ENCODE results near the gene FAM184B.

The FAM184B gene

DNA sequence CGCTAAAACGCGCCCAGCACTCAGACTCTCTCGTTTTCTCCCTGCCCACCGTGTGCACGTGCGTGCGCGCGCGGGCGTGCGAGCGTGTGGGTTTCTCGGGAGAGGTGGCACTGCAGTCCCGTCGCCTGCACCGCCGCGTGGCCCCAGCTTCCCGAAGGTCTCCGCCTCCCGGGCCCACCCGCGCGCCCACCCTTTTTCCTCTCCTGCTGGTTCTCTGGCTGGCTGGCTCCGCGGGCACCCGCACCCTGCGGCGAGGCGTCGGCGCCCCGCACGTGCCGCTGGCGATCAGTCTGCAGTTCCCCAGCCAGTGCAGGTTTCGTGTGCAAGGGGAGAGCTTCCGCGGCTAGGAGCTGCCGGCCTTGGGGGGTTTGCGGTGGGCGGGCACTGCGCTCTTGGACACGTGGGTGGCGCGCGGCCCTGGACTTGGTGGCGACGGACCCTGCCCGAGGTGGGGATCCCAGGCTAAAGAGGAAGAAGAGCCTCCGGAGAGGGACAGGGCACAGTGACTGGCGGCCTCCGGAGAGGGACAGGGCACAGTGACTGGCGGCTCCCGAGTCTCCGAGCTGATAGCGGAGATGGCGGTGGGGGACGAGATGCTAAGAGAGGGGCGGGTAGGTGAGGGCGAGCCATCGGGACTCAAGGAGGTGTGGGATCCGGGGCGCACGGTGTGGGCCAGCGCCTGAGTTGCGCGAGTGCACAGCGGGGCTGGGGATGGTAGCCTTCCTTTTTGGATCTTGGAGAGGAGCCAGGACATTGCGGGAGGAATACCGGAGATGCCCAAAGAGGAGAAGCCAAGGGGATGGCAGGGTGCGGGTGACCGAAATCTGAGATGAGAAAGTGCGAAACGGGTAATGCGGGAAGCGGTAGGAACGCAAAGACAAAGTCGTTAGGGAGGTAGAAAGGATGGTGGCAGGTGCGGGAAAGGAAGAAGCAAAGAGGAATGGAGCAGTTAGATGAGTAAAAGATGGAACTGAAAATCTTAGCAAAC lies at the start of gene FAM184B:
Gene FAM184B, minus strand, starts transcription at position 322 of the 988 bp plus-strand sequence. CDS start 322 bp downstream, outside the sequence.
- no peak for DNase-seq (ENCODE audit: low read depth in 2 of 2)

DNA sequence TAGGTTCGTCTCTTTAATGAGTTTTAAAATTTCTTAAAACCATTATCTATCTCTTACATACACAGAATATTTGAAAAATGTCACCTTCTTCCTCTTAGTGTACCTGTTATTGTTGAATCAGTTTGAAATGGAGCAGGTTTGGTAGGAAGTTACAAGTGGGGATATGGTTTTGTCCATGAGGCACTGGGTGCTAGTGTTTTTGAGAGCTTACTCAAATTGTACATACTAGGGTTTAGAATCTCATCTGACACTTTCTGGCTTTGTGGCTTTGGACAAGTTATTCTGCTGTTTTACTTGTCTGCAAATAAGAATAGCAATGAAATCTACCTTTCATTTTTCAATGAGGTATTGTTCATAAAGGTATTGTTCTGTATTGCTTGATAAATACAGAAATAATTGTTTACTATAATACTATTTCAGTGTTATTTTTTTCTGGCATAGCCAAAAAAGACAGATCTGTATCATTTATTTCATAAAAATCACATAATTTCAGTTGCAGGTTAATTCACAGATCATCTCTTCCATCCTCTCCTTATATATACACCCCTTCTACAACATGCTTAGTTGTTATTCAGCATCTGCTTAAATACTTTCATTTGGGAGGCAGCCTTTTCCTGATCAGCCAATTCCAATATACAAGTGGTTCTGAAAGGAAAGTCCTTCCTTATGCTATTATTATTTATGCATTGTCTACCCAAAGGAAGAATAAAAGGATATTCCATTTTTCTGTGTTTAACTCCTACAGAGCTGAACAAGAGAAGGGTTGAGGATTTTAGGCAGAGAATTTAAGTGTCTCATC lies 42.6 kb upstream of the FAM184B start:
- DNase-seq (ENCODE audit: low read depth in 2 of 2), result no peak

DNA sequence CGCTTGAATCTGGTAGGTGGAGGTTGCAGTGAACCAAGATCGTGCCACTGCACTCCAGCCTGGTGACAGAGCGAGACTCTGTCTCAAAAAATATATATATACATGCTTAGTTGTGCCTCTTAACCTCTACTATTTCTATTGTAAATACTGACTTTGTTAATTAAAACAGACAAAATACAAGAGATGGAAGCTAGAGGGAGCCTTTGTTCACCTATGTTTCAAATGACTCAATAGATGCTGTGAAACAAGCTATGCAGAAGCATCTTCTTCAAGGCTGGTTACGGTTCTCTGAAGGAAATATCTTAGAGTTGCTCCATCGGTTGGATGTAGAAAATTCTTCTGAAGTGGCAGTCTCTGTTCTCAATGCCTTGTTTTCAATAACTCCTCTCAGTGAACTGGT lies 35.6 kb upstream of the FAM184B start:
- no peak for DNase-seq (ENCODE audit: low read depth in 2 of 2)

DNA sequence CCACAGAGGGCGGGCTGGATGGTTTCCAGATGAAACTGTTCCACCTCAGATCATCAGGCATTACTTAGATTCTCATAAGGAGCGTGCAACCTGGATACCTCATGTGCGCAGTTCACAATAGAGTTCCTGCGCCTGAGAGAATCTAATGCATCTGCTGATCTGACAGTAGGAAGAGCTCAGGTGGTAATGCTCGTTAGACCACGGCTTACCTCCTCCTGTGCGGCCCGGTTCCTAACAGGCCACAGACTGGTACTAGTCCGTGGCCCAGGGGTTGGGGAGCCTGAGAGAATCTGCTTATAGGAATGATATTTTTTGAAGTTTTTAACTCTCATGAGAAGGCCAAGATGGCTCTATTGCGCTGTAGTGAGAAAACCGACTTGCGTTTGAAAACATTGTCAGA lies 34.7 kb upstream of the FAM184B start:
- DNase-seq (ENCODE audit: low read depth in 2 of 2), result no peak

DNA sequence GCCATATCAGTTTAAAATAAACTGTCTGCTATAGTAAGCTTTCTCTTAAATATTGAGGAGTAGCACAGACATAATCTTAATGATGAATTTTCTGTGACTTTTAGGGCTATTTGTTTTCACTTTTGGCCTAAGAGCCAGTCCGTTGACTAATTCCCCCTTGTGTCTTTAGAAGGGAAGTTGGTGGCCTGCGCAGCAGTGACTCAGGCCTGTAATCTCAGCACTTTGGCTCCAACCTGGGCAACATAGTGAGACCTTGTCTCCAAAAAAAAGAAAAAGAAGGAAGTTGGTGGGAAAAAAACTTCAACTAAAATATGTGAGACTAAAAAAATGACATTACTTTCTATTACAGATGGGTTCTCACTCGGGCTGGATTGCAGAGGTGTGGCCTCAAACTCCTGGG lies 32.7 kb upstream of the FAM184B start:
- no peak for DNase-seq (ENCODE audit: low read depth in 2 of 2)

DNA sequence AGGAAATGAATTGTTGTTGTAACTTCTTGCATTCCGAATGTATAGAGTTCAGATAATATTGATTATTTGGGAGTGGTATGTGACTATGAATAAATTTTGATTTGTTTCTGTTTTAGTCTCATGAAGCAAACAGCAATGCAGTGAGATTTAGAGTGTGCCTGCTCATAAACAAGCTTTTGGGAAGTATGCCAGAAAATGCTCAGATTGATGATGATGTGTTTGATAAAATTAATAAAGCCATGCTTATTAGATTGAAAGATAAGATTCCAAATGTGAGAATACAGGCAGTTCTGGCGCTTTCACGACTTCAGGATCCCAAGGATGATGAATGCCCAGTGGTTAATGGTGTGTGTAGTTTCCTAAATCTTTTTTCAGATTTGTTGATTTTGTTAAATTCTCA lies 31.4 kb upstream of the FAM184B start:
- no peak for DNase-seq (ENCODE audit: low read depth in 2 of 2)

DNA sequence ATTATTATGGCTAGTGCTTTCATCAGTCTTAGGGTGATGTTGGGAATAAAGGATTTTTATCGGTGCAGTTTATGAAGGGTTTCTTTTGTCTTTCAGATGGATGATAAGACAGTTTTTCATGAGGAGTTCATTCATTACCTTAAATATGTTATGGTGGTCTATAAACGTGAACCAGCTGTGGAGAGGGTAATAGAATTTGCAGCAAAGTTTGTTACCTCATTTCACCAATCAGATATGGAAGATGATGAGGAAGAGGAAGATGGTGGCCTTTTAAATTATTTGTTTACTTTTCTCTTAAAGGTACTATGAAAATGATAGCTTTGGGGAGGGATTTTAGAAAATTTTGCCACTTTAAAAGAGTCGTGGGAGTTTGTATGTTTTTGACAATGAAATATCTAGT lies 30.7 kb upstream of the FAM184B start:
- no peak for DNase-seq (ENCODE audit: low read depth in 2 of 2)

DNA sequence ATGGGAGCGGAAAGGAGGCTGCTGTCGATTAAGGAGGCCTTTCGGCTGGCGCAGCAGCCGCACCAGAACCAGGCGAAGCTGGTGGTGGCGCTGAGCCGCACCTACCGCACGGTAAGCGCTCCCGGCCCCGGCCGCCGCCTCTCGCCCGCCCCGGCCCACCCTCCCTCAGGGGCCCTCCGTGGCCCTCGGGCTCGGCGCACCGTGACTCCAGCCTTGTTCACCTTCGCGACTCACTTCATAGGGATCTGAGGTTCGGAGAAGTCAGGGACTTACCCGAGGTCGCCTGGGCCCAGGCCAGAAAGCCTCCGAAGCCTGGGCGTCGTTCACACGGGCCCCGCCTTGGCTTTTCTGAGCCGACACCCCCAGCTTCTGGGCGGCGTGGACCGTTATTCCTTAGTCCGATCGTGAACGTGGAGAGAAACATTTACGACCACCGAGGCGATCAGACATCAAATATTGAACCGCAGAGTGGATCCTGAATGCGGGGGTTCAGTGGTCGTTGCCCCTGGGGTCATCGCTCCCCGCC lies 29.7 kb upstream of the FAM184B start:
- no peak for DNase-seq (ENCODE audit: low read depth in 2 of 2)

DNA sequence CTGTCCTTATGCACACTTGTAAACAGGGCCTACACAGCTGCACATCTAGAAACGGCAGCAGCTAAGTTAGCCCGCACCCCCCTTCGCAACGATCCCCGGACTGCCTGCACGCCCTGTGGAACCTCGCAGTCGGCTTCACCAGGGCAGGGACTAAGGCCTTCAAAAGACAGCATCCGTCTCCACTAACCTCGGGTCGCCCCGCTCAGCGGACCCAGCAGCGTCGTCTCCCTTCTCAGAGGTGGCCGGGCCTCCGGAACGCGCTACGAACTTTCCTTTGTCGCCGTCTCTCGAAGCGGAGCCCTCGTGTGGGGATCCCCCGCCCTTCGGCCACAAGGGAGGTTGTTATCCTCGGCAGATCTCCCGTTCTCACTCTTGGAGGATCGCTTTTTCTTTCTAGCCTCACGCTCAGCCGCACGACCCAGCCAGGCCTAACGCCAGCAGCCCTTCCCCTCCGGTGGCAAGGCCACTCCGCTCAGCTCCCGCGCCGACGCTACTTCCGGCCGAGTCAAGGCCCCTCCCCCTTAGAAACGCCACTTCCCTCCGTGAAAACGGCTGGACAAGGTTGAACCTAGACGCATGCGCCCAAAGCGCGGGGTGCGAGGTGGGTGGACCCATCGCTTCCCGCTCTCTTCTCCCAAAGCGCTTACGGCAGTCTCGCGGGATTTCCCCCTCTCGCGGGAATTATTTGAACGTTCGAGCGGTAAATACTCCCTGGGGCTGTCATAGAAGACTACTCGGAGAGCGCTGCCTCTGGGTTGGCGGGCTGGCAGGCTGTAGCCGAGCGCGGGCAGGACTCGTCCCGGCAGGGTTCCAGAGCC lies 29.0 kb upstream of the FAM184B start, which contains the start of the genes DCAF16 and NCAPG:
Gene DCAF16, minus strand, starts transcription at position 498 of the 818 bp plus-strand sequence. CDS start 6,616 bp downstream, outside the sequence.
Gene NCAPG, plus strand, starts transcription at position 720 of the 818 bp plus-strand sequence. CDS start 99 bp downstream, outside the sequence.
- peak; percentile 97 to 98 for DNase-seq (ENCODE audit: low read depth in 2 of 2)

DNA sequence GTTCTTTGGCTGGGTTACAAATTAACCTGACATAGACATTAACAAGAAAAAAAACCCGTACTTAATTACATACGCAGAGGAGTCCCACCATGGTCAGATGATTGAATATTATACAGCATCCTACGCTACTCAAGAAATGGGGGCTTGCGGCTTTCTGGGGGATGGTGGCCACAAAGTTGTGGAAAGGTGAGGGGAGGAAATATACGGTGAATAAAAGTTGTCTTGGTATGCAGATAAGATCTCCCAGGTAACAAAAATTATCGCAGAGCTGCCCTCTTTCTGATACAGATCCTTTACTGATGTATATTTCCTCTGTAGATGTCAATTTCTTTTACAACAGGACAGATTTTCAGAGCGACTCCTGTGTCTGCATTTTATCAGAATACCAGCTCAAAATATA lies 28.2 kb upstream of the FAM184B start:
- DNase-seq (ENCODE audit: low read depth in 2 of 2), result no peak

DNA sequence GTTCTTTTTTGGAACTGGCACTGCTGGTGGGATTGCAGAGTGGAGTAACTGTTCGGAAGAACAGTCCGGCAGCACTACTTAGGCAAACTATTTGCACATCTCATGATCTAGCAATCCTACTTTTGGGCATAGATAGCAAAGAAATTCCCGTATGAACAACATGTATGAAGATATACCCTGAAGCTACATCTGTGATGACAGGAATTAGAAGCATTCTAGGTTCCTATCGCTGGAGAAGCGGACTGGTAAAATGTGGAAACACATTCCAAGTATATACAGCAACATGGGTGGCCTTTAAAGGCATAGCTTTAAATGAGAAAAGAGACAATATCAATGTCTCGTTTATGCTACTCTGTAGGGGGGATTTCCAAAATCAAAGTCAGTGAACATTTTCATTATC lies 26.0 kb upstream of the FAM184B start:
- no peak for DNase-seq (ENCODE audit: low read depth in 2 of 2)

DNA sequence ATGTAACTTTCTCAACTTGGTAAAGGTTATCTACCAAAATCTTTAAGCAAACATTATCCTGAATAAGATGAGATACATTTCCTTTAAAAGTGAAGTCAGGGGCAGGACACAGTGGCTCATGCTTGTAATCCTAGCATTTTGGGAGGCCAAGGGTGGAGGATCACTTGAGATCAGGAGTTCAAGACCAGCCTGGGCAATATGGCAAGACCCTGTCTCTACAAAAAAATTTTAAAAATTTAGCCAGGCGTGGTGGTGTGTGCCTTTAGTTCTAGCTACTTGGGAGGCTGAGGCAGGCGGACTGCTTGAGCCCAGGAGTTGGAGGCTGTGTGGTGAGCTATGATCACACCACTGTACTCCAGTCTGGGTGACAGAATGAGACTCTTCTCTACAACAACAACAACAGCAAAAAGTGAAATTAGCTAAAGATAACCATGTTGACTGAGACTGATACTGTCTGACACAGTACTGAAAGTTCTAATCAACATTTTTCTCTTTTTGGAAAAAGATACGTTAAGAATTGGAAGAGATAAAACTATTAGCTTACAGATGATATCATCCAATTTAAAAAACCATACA lies 24.2 kb upstream of the FAM184B start:
- no peak for DNase-seq (ENCODE audit: low read depth in 2 of 2)

DNA sequence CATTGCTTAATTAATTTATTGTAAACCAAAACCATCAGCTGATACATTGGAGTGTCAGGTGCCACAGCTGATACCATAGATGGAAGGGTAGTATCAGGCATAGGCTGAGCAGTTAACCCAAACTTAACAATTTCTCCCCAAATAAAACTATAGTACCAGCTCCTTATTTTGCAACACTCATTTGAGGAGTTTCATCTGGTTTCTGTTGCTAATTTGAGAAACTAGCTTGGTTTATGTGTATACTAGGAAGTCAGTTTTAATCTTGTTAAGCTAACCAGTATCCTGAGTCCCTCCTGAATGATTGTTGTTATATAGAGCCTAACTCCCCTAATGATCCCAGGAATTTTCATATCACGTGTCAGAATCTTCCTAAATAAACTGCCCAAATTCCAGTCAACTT lies 16.4 kb upstream of the FAM184B start:
- no peak for DNase-seq (ENCODE audit: low read depth in 2 of 2)

DNA sequence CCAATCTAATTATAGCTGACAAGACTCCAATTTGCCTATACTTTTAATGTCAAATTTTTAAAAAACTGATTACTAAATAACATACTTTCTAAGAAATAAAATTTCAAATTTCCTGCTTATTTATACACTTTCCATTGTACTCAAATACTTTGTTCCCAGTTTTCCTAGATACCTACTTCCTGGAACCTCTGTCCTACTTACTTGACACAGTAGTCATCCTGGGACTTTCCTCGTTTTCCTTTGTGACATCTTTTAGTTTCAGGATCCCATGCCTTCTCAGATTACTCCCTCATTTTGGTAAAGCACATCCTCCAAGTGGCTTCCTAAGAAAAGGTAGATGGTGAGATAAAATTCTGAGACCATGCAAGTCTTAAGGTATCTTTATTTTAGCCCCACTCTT lies 13.3 kb upstream of the FAM184B start:
- no peak for DNase-seq (ENCODE audit: low read depth in 2 of 2)

DNA sequence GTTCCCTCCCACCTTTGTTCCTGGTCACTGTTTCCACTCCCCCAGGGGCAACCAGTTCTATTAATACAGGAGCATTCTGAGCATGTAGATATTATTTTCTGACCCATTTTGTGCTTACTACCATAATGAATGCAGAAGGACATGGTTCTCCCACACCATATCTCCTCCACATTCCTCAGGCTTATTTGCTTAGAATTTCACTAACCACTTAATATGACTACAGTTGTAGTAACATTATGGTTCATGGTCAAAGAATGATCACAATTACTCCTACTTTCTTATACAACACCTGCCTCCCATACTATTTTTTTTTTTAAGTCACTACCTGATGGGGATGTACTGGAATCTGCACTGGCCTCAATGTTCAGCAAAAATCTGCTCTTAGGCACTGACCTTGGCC lies 7.5 kb upstream of the FAM184B start:
- no peak for DNase-seq (ENCODE audit: low read depth in 2 of 2)

DNA sequence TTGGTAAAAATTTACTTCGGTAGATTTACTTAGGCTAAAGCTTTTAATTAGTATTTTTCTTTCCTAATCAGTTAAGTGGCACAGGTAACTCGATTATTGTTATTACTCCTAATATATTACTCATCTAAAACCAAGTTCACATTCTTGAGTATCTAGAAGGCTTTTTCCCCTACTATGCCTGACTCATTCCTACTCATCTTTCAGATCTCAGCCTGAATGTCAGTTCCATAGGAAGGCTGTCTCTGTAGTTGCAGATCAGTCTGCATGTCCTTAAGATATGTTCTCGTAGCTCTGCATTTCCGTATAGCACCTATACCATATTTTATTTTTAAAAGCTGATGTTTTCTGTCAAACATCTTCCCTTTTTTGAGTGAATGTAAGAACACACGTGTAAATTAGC lies 5.9 kb upstream of the FAM184B start:
- no peak for DNase-seq (ENCODE audit: low read depth in 2 of 2)

DNA sequence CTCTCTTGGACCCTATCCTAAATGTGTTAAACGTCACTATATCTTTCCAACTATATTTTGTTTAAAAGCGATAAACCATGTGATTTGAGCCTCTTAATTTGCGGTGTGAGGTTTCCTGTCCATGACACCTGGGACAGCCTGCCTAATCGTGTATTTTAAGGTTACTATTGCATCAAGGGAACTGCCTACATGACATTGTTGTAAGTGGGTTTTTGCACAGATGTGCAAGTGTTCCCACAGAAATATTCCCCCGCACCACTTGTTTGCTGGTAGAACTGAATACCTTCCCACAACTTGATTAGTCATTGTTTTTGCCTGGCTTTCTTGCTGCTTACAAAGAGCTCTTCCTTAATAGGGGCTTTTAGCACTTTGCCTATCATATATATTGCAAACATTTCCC lies 5.1 kb upstream of the FAM184B start:
- no peak for DNase-seq (ENCODE audit: low read depth in 2 of 2)

DNA sequence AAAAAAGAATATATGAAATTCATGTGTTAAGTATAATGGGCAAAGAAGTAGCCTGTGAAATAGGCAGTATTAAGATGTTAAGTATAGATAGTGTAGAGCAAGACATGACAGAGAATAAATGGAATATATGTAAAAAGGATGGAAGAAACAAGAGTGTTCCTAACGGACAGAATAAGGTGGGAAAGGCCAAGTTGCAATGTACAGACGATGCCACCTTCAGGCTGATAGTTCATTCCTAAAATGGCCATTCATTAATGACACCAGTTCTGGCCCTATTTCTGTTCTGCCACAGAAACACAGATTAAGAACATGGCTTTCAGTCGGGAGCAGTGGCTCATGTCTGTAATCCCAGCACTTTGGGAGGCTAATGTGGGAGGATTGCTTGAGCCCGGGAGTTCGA lies 4.4 kb upstream of the FAM184B start:
- no peak for DNase-seq (ENCODE audit: low read depth in 2 of 2)

DNA sequence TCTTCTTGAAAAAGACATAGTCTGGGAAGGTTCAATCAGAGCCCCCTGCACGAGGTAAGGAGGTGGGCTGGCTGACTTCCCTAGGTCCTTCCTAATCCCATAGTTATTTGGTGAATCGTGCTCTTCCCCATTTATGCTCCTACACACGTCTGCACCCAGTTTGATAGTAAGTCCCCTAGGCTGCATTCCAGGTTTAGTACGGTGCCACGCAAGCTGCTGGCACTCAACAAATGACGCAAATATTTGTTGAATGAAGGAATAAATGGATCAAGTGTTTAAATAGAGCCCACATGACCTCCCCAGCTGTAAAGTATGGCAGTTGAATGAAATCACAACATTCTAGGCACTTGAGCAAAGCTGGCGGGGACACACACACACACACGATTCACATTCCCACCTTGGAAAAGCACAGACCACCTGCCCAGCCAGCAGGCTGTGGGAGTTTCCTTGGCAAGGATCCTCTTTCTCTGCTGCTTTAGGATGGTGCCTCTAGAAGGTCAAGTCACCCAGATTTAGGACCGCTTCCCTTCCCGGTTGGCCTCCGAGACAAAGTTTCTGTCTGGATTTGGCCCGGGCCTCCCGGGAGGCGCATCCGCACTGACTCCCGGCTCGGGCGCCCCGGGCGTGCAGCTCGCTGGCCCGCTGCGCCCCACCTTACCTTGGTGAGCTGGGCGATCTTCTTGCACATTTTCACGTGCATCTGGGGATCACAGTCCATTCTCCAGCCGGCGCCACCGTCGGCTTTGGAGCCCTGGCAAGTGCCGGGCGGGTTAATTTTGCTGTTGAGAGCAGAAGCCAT lies 721 bp downstream of the FAM184B start:
- no peak for DNase-seq (ENCODE audit: low read depth in 2 of 2)

DNA sequence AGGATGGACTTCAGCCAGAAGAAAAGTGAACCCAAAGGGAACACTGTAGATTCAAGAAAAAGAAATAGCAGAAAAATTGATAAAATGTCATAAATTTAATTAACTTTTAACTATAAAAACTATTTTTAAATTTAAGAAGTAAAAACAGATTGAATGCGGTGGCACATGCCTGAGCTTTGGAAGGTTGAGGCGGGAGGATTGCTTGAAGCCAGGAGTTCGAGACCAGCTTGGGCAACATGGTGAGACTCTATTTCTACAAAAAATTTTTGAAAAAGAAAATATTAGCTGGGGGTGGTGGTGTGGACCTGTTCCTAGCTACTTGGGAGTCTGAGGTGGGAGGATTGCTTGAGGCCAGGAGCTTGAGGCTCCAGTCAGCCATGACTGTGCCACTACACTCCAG lies 3.0 kb downstream of the FAM184B start:
- DNase-seq (ENCODE audit: low read depth in 2 of 2), result no peak

All from stimulated activated CD4-positive, alpha-beta T cell treated with anti-CD3 and anti-CD28 coated beads, Interleukin-1b, Interleukin-23, amount 100 ng/mL, for 1 hour (primary cell).